H1 (cell line): Measurements from ENCODE around the gene RRAS2. TPM values are rescaled to one million over a fixed set of nuclear protein-coding genes. Genes with fewer than 3 reads are reported as not detected.

Experiments
- ATF2 ChIP-seq: IDR thresholded peaks from 2 replicates; pipeline ENCODE4 v1.6.1; 2012; ENCODE audit warnings: low read length, inconsistent platforms
- CBX8 ChIP-seq: fragments of 300-800, 300-1000 bp; sonication (generic); IDR thresholded peaks from 2 replicates; pipeline ENCODE4 v1.7.1; 2016; ENCODE audit warnings: low read depth, low read length, borderline replicate concordance
- CHD7 ChIP-seq: fragments of 300-600 bp; sonication (generic); IDR thresholded peaks from 2 replicates; pipeline ENCODE4 v1.7.1; 2012; ENCODE audit warnings: low read length, moderate library complexity, mild to moderate bottlenecking, inconsistent platforms; ENCODE audit not compliant: insufficient replicate concordance
- GTF2F1 ChIP-seq: IDR thresholded peaks from 2 replicates; pipeline ENCODE4 v1.6.1; 2012; ENCODE audit warnings: low read depth, low read length, improper control_type of control experiment, borderline replicate concordance
- HDAC6 ChIP-seq: IDR thresholded peaks from one replicate; pipeline ENCODE4 v1.7.1; 2012; ENCODE audit warnings: low read depth, mild to moderate bottlenecking, inconsistent platforms, low read length, moderate library complexity
- SP4 ChIP-seq: IDR thresholded peaks from 2 replicates; pipeline ENCODE4 v1.6.1; 2012; ENCODE audit warnings: low read length, inconsistent platforms
- USF2 ChIP-seq: IDR thresholded peaks from 2 replicates; pipeline ENCODE4 v1.6.1; 2011; ENCODE audit warnings: low read length, improper control_type of control experiment
- polyA plus RNA-seq, 7 experiments: library from polyadenylated mRNA; depleted of rRNA in 3 of 7; stranded (reverse) in 5 of 7; unstranded in 2 of 7; fragments of >200 nt in 5 of 7; fragments of 200-250 nt in 2 of 7; gene quantifications; 1 replicate in 5 of 7; 2 replicates in 1 of 7; 4 replicates in 1 of 7; pipeline versions ENCODE4 v1.2.1 to v1.2.3, GENCODE V29; 2011 to 2013; ENCODE audit warnings: missing spikeins in 2 of 7, mixed read lengths in 2 of 7
- total RNA-seq: library from RNA; stranded (reverse); fragmentation: NEBNext Ultra II Directional; extraction: Animal tissue kit (Norgen Biotek cat#: 25700); gene quantifications from 2 replicates; pipeline ENCODE4 v1.2.1, GENCODE V29; 2021

RRAS2 gene
- total and polyA plus RNA-seq, 2 of the 8 experiments (the other 6 are each of a cell fraction or from before 2014, with no cell fraction given): 72.3 to 234 TPM

- TF ChIP-seq CHD7: no peak
- TF ChIP-seq SP4: no peak
- no peak for TF ChIP-seq ATF2
- no peak for TF ChIP-seq GTF2F1
- no peak for TF ChIP-seq CBX8
- no peak for TF ChIP-seq USF2
- TF ChIP-seq HDAC6: no peak
Measured at GRCh38 chr11:14380125-14380936, 21.3 kb upstream of the RRAS2 start (continued).
